Stimulated activated CD4-positive, alpha-beta T cell treated with anti-CD3 and anti-CD28 coated beads, Interleukin-2, amount 100 ng/mL, for 48 hours (primary cell): ENCODE data around the gene SLC17A9.

Source experiments
- DNase-seq, 2 donors: peaks; one replicate each; pipeline ENCODE4 v3.0.0-alpha.2; 2020

The SLC17A9 gene

DNA sequence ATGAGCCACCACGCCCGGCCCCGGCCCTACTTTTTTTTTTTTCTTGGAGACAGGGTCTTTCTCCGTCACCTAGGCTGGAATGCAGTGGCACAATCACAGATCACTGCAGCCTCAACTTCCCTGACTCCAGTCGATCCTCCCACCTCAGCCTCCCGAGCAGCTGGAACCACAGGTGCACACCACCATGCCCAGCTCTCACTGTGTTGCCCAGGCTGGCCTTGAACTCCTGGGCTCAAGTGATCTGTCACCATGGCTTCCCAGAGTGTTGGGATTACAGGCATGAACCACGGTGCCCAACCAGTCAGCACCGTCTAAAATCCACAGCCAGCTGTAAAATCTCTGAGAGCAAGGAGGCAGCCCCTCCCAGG is 17.4 kb downstream of the SLC17A9 start:
- DNase-seq = no peak

DNA sequence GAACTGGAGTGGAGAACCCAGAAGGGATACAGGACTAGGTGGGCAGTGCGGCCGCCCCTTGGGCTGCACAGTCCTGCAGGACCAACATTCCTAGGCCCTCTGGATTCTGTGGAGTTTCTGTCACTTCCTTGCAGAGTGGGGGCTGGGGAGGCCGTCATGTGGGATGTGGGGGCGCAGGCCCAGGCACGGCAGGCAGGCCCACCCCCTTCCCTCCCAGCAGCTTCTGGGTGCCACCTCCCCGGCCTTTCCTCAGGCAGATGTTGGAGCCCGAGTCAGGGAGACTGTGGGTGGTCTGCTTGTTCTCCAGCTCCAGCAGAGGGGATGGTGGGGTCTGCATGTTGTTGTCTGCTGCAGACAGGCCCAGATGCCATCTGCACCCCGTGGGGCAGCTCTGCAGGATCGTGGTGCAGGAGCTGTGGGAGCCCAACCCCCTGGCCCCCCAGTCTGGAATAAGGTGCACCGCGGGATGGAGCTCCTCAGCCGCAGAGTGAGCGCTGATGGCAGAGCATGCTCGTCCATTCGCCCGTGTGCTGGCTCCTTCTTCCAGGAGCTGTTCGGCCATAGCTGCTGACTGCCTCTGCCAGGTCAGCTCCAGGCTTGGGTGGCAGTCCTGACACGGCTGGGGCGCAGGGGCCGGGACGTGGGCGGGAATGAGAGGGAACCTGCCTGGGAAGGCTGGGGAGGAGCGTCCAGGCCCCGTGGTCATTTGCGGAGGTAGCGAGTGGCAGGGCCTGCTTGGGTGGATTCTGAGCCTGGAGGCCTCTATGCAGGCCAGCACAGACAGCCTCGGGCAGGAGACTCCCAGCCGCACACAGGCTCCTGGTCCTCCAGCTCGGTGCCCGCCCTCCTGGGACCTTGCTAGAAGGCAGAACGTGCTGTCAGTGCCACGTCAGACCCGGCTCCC is 18.1 kb downstream of the SLC17A9 start:
- no peak for DNase-seq

DNA sequence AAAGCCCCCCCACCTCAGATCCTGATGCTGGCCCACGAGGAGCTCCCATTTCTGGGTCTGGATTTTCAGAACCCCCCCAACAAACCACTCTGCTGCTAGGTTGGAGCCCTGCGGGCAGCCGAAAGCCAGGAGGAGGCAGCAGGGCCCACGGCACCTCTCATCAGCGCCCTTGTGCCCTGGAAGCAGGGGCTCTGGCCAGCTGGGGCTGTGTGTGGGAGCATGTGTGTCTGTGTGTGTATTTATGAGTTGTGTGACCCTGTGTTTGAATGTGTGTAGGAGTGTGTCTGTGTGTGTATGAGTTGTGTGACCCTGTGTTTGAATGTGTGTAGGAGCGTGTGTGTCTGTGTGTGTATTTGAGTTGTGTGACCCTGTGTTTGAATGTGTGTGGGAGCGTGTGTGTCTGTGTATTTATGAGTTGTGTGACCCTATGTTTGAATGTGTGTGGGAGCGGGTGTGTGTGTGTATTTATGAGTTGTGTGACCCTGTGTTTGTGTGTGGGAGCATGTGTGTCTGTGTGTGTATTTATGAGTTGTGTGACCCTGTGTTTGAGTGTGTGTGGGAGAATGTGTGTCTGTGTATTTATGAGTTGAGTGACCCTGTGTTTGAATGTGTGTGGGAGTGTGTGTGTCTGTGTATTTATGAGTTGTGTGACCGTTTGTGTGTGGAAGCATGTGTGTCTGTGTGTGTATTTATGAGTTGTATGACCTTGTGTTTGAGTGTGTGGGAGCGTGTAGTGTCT is 18.9 kb downstream of the SLC17A9 start:
- no peak for DNase-seq

DNA sequence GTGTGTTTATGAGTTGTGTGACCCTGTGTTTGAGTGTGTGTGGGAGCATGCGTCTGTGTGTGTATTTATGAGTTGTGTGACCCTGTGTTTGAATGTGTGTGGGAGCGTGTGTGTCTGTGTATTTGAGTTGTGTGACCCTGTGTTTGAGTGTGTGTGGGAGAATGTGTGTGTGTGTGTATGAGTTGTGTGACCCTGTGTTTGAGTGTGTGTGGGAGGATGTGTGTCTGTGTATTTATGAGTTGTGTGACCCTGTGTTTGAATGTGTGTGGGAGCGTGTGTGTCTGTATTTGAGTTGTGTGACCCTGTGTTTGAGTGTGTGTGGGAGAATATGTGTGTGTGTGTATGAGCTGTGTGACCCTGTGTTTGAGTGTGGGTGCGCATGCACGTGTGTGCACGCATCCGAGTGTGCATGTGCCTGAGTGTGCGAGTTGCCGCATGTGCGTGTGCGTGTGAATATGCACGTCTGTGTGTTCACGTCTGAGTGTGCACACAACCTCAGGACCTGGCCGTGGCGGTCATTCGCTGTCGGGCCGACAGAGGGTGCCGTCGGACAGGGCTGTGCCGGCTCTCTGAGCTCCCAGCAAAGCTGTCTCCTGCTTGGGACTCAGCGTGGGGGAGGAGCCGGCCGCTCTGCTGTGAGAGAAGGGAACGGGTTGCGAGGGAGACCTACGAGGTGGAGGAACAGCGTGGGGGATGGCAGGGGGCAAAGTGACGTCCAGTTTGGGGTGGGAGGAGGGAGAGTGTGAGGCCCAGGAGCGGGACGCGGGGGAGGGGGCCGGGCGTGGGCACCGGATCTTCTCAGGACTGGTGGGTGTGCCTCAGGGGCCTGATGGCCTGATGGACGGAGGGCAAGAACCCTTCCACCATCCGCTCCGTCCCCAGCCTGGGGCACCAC is 19.7 kb downstream of the SLC17A9 start:
- DNase-seq = peak; percentile 90

- no peak for DNase-seq
These were observed 20.6 kb downstream of the SLC17A9 start for GRCh38 chr20:62972845-62973745.

DNA sequence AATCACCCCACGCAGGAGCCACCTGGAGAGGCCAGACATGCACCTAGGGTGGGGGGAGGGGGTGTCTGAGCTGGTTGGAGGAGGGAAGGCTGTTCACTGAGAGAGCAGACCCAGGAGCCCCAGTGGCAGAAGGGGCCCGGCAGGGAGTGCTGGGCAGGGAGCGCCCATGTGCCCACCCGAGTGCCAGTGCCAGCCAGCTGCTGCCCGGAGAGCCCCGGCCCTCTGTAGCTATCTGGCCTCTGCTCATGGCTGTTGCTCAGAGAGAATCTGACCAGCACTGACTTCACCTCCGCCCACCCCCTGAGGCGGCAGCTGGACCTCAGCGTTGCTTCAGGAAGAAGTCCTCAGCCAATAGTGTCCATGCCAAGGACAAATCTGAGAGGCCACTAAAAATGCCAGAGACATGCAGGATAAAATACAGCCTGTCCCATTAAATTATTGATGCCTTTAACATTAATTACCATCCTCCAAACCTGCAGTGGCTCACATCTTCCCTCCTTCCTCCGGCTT is 22.8 kb downstream of the SLC17A9 start:
- DNase-seq = no peak

GRCh38 chr20:62975812-62976508 is 23.5 kb downstream of the SLC17A9 start:
- DNase-seq = no peak

- DNase-seq = no peak
These were observed 24.4 kb downstream of the SLC17A9 start for GRCh38 chr20:62976886-62977285.

- DNase-seq = peak; percentile 63
These were observed 25.4 kb downstream of the SLC17A9 start for GRCh38 chr20:62977613-62978560.

GRCh38 chr20:62978561-62978943 is 26.0 kb downstream of the SLC17A9 start:
- DNase-seq = no peak

- no peak for DNase-seq
These were observed 26.8 kb downstream of the SLC17A9 start for GRCh38 chr20:62979310-62979709.

DNA sequence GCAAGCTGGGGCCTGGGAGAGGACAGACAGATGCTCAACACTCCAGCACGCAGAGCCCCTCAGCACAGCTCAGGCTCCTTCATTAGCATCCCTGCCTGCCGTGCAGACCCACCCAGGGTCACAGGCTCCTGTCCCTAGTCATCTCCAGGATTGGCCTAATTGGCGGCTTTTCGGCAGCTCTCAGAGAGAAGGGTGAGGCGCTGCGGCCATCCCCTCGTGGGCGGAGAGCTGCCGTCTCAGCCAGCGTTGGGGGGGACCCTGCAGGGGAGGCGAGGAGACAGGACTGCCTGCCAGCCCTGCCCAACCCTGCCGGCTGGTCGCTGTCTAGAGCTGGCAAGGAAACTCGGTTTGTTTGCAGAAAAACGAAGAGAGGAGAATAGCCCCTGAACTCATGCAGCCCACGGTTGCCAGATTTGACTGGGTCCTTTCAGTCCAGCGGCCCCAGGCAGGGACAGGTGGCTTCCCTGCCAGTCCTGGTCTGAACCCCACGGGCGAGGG is 27.4 kb downstream of the SLC17A9 start:
- no peak for DNase-seq

DNA sequence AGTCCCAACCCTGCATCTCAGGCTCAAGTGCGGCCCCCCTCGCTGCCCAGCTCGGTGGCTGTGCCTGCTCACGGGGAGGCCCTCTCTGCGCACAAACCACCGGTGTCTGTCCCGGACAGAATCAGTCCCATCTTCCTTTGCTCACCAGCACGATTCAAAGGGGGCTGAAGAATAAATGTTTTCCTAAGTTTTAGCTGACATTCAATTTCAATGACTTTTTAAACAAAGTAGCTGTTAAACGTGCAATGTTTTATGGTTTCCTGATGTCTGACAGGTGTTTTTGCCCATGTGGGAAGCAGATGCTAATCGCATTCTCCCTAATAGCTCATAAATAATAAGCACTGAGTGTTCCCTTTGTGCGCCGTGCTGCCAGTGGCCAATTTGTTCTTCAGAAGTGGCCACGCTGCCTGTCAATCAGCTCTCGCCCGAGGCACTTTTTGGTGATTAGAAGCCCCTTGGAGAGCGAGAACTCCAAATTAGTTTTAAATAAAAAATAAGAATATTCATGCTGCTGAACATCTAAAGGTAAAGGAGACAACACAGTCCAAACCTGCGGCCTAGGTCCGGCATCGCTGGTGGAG is 28.0 kb downstream of the SLC17A9 start:
- no peak for DNase-seq

GRCh38 chr20:62980970-62981369 is 28.5 kb downstream of the SLC17A9 start:
- DNase-seq = no peak

DNA sequence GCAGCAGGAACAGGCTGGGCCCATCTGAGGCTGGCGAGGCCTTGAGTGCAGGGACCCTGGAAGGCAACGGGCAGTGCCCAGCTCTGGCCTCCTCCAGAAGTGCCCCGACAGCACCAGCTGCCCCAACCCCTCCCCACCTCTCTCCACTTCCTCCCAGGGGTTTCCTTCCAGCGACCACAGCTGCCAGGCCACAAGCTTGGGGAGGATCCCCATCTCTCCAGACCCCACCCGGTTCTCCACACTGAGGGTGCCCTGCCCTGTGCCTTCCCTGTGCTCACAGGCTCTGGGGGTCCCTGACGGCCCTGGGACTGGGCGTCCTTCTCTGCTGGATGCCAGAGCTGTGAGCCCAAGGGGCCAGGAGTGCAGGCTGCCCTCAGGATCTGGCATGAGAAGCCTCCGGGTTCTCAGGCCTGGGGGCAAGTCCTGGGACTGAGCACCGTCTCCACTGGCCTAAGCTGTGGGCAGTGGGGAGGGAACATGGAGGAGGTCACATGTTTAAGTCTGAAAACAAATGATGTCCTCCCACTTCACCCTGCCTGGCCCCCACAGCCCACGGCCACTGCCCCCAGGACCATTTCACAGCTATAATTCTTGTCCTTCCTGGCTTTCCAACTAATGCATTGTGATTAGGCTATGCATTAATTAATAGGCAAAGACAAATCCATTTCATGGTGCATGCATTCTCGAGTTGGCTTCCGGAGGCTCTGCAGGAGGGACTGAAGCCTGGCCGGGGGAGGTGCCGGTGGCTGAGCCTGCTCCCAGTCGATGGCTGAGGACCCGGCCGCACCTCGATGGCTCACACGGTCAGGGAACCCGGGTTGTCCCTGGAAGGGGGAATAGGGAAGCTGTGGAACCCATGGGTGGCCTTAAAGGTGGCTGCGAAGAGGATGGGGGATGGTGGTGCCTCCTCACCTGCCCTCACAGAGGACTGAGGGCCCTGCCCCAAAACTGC is 29.9 kb downstream of the SLC17A9 start:
- DNase-seq = no peak

DNA sequence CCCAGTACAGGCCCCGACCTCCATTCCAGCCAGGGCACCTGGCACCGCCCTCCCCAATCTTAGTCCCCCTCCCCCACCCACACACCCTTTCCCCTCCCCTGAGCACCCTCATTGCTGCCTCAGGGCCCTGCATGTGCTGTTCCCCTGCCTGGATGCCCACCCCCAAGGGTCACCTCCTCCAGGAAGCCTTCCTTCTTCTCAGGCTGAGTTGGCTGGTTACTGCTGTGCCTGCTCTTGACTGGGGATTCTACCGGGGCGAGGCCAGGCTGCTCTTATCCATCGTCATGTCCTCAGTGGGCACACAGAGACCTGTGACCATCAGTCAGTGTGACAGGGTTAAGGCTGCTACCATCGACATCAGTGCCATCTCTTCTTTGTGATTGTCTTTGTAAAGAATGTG is 30.7 kb downstream of the SLC17A9 start:
- DNase-seq = no peak

- DNase-seq = no peak
These were observed 32.3 kb downstream of the SLC17A9 start for GRCh38 chr20:62984666-62985443.

DNA sequence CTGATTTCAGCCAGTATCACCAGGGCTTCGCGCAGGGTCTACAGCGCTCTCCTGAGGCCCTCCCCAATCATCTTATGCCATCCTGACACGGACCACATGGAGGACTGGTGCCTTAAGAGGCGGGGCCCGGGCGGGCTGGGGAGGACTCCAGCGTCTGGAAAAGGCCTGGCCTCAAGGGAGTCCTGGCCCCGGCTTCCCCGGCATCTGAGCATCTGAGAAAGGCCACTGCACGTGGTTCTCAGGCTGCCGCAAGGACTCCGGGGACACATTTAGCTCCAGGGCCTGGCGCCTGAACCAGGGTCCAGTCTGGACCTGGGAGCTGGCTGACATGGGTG is 32.9 kb downstream of the SLC17A9 start:
- no peak for DNase-seq
